Stimulated activated CD4-positive, alpha-beta T cell treated with anti-CD3 and anti-CD28 coated beads, Interleukin-15, amount 100 ng/mL, for 1 hour (primary cell): ENCODE measurements around the gene PRIMPOL.
A peak's percentile ranks its signal among the peaks of the same experiment; 100 is the strongest.
"Not testable (repeated sequence)": the region's sequence is repeated elsewhere in the genome, so short reads cannot be mapped to it uniquely, and the experiment has no call there.

Experiments
- DNase-seq, 2 donors: peaks; one replicate each; pipeline ENCODE4 v3.0.0-alpha.2; 2020; ENCODE audit warnings: low read depth in 1 of 2, low spot score in 1 of 2

The PRIMPOL gene

GRCh38 chr4:184636144-184636543, 13.4 kb upstream of the PRIMPOL start:
- DNase-seq, result no peak

GRCh38 chr4:184636897-184637296, 12.6 kb upstream of the PRIMPOL start:
- no peak for DNase-seq

- DNase-seq, result no peak
These were observed 8.5 kb upstream of the PRIMPOL start for GRCh38 chr4:184641022-184641421.

GRCh38 chr4:184641451-184641850, 8.1 kb upstream of the PRIMPOL start:
- DNase-seq, result no peak

GRCh38 chr4:184643731-184644130, 5.8 kb upstream of the PRIMPOL start:
- no peak for DNase-seq

- DNase-seq, result no peak
These were observed 4.8 kb upstream of the PRIMPOL start for GRCh38 chr4:184644553-184645307.

- DNase-seq, result no peak
These were observed 3.5 kb upstream of the PRIMPOL start for GRCh38 chr4:184645904-184646610.

- DNase-seq, result no peak
These were observed 2.1 kb upstream of the PRIMPOL start for GRCh38 chr4:184647266-184648053.

- DNase-seq, result no peak
These were observed 1.6 kb upstream of the PRIMPOL start for GRCh38 chr4:184648054-184648312.

- DNase-seq, result peak; percentile 4 to 29
These were observed 1.1 kb upstream of the PRIMPOL start for GRCh38 chr4:184648313-184649025.

- DNase-seq, result no peak
These were observed 675 bp downstream of the PRIMPOL start for GRCh38 chr4:184649971-184650855.

GRCh38 chr4:184651899-184652298, 2.4 kb downstream of the PRIMPOL start:
- no peak for DNase-seq

GRCh38 chr4:184652681-184653080, 3.1 kb downstream of the PRIMPOL start:
- DNase-seq, result not testable (repeated sequence)

- DNase-seq, result no peak
These were observed 4.1 kb downstream of the PRIMPOL start for GRCh38 chr4:184653650-184654049.

- no peak for DNase-seq
These were observed 6.6 kb downstream of the PRIMPOL start for GRCh38 chr4:184655889-184656869.

GRCh38 chr4:184657144-184657543, 7.6 kb downstream of the PRIMPOL start:
- no peak for DNase-seq

GRCh38 chr4:184657820-184658219, 8.3 kb downstream of the PRIMPOL start:
- not testable (repeated sequence) for DNase-seq

GRCh38 chr4:184660978-184661377, 11.4 kb downstream of the PRIMPOL start:
- DNase-seq, result no peak

GRCh38 chr4:184662236-184662635, 12.7 kb downstream of the PRIMPOL start:
- no peak for DNase-seq
